Erythroblast (primary cell): Measurements from ENCODE around the gene ABHD5.

Experiments
- DNase-seq, 2 experiments: peaks; one replicate each; lab custom pipeline; 2025; lab: John Stamatoyannopoulos, UW
- GATA1 ChIP-seq: IDR thresholded peaks from 2 replicates; pipeline ENCODE4 v1.6.1; 2011; ENCODE audit warnings: low read depth, mild to moderate bottlenecking, control low read depth, low read length, moderate library complexity
- POLR2A ChIP-seq: IDR thresholded peaks from 2 replicates; pipeline ENCODE4 v1.6.1; 2011; ENCODE audit warnings: mild to moderate bottlenecking, low read length

Gene ABHD5

GRCh38 chr3:43710607-43711006 is 19.9 kb downstream of the ABHD5 start:
- TF ChIP-seq GATA1 (no peak), POLR2A (no peak)
- DNase-seq = no peak

- TF ChIP-seq POLR2A (no peak), GATA1 (no peak)
- DNase-seq = no peak
These were observed 27.6 kb downstream of the ABHD5 start for GRCh38 chr3:43718296-43718695.

- DNase-seq = no peak
- TF ChIP-seq POLR2A = no peak
These were observed 32.5 kb downstream of the ABHD5 start for GRCh38 chr3:43723121-43723734.

GRCh38 chr3:43726521-43726920 is 35.8 kb downstream of the ABHD5 start:
- DNase-seq = no peak
- TF ChIP-seq GATA1 (no peak), POLR2A (no peak)

- DNase-seq = no peak
- no peak for TF ChIP-seq GATA1
- no peak for TF ChIP-seq POLR2A
These were observed 37.2 kb downstream of the ABHD5 start for GRCh38 chr3:43727930-43728329.

GRCh38 chr3:43728476-43728875 is 37.7 kb downstream of the ABHD5 start:
- DNase-seq = no peak
- TF ChIP-seq POLR2A = no peak
- no peak for TF ChIP-seq GATA1

- TF ChIP-seq POLR2A = no peak
- TF ChIP-seq GATA1 = no peak
- DNase-seq = no peak
These were observed 38.2 kb downstream of the ABHD5 start for GRCh38 chr3:43728947-43729346.

- no peak for DNase-seq
- TF ChIP-seq GATA1 = no peak
- TF ChIP-seq POLR2A = no peak
These were observed 39.1 kb downstream of the ABHD5 start for GRCh38 chr3:43729707-43730414.

- TF ChIP-seq GATA1 = no peak
- TF ChIP-seq POLR2A = no peak
- no peak for DNase-seq
These were observed 42.1 kb downstream of the ABHD5 start for GRCh38 chr3:43732747-43733425.

- DNase-seq = no peak
- no peak for TF ChIP-seq GATA1
- no peak for TF ChIP-seq POLR2A
These were observed 43.0 kb downstream of the ABHD5 start for GRCh38 chr3:43733459-43734384.

GRCh38 chr3:43734685-43735084 is 43.9 kb downstream of the ABHD5 start:
- no peak for TF ChIP-seq GATA1
- TF ChIP-seq POLR2A = no peak
- no peak for DNase-seq

GRCh38 chr3:43735618-43736017 is 44.9 kb downstream of the ABHD5 start:
- DNase-seq = no peak

GRCh38 chr3:43736558-43737440 is 46.1 kb downstream of the ABHD5 start:
- TF ChIP-seq POLR2A (no peak), GATA1 (no peak)
- peak in 1 of 2 experiments; percentile 14 for DNase-seq

More at GRCh38 chr3:43735618-43736017, 44.9 kb downstream of the ABHD5 start:
- TF ChIP-seq POLR2A = no peak
- no peak for TF ChIP-seq GATA1
